ENCODE measurements around the gene PACRG. TPM values are rescaled to one million over a fixed set of nuclear protein-coding genes. Genes with fewer than 3 reads are reported as not detected.

The PACRG gene
- total RNA-seq, 2 experiments from 2014 or later: 0.78 TPM; not detected in 1

GRCh38 chr6:163120223-163120622 lies 392.4 kb downstream of the PACRG start:
- Mint-ChIP-seq H3K9me3 (ENCODE audit: insufficient read depth) (no peaks in the 10 kb centered on the region), H3K27me3 (ENCODE audit: low read depth) (no peaks in the 10 kb centered on the region), H3K4me3 (no peak overlapping the region), H3K27ac (no peak overlapping the region), H3K36me3 (ENCODE audit: low read depth) (no peaks in the 10 kb centered on the region), H3K4me1 (ENCODE audit: low read depth) (no peaks in the 10 kb centered on the region)
- DNase-seq: no peak
- CTCF ChIA-PET: no interaction called here
- POLR2A ChIA-PET: no interaction called here
- ATAC-seq: no peak

- no peaks in the 10 kb centered on the region for H3K9me3 Mint-ChIP-seq (ENCODE audit: insufficient read depth)
- ChIA-PET POLR2A (no interaction called here), CTCF (no interaction called here)
- H3K4me3 Mint-ChIP-seq: no peak overlapping the region
- no peak overlapping the region for H3K27ac Mint-ChIP-seq
- no peaks in the 10 kb centered on the region for H3K27me3 Mint-ChIP-seq (ENCODE audit: low read depth)
- H3K4me1 Mint-ChIP-seq (ENCODE audit: low read depth): no peaks in the 10 kb centered on the region
- ATAC-seq (no peak), DNase-seq (no peak)
- no peaks in the 10 kb centered on the region for H3K36me3 Mint-ChIP-seq (ENCODE audit: low read depth)
These were observed 393.5 kb downstream of the PACRG start for GRCh38 chr6:163121270-163121669.

GRCh38 chr6:163122365-163122764 lies 394.6 kb downstream of the PACRG start:
- CTCF ChIA-PET: no interaction called here
- POLR2A ChIA-PET: no interaction called here
- Mint-ChIP-seq H3K36me3 (ENCODE audit: low read depth) (no peaks in the 10 kb centered on the region), H3K27me3 (ENCODE audit: low read depth) (no peaks in the 10 kb centered on the region), H3K9me3 (ENCODE audit: insufficient read depth) (no peaks in the 10 kb centered on the region), H3K27ac (no peak overlapping the region), H3K4me3 (no peak overlapping the region), H3K4me1 (ENCODE audit: low read depth) (no peaks in the 10 kb centered on the region)
- ATAC-seq (no peak), DNase-seq (no peak)

GRCh38 chr6:163123098-163123497 lies 395.3 kb downstream of the PACRG start:
- CTCF ChIA-PET: no interaction called here

GRCh38 chr6:163126741-163127140 lies 399.0 kb downstream of the PACRG start:
- POLR2A ChIA-PET: no interaction called here
- CTCF ChIA-PET: no interaction called here
- DNase-seq (no peak), ATAC-seq (no peak)
- H3K4me3 Mint-ChIP-seq: no peak overlapping the region
- H3K4me1 Mint-ChIP-seq (ENCODE audit: low read depth): no peaks in the 10 kb centered on the region
- H3K9me3 Mint-ChIP-seq (ENCODE audit: insufficient read depth): no peaks in the 10 kb centered on the region
- no peaks in the 10 kb centered on the region for H3K27me3 Mint-ChIP-seq (ENCODE audit: low read depth)
- H3K27ac Mint-ChIP-seq: no peak overlapping the region
- H3K36me3 Mint-ChIP-seq (ENCODE audit: low read depth): no peaks in the 10 kb centered on the region

More at GRCh38 chr6:163123098-163123497, 395.3 kb downstream of the PACRG start:
- no peaks in the 10 kb centered on the region for H3K4me1 Mint-ChIP-seq (ENCODE audit: low read depth)
- no peaks in the 10 kb centered on the region for H3K27me3 Mint-ChIP-seq (ENCODE audit: low read depth)
- H3K27ac Mint-ChIP-seq: no peak overlapping the region
- H3K9me3 Mint-ChIP-seq (ENCODE audit: insufficient read depth): no peaks in the 10 kb centered on the region
- H3K4me3 Mint-ChIP-seq: no peak overlapping the region
- no peak for DNase-seq
- POLR2A ChIA-PET: no interaction called here
- no peaks in the 10 kb centered on the region for H3K36me3 Mint-ChIP-seq (ENCODE audit: low read depth)
- no peak for ATAC-seq

- Mint-ChIP-seq H3K9me3 (ENCODE audit: insufficient read depth) (no peaks in the 10 kb centered on the region), H3K4me3 (no peak overlapping the region), H3K27me3 (ENCODE audit: low read depth) (no peaks in the 10 kb centered on the region), H3K27ac (no peak overlapping the region), H3K36me3 (ENCODE audit: low read depth) (no peaks in the 10 kb centered on the region), H3K4me1 (ENCODE audit: low read depth) (no peaks in the 10 kb centered on the region)
- ChIA-PET CTCF (no interaction called here), POLR2A (interaction anchor here (0.7 kb wide), 1 partner anchor 1425 kb away, joined by 4 read pairs; no protein-coding TSS in a partner anchor)
- ATAC-seq (no peak), DNase-seq (no peak)
These were observed 399.8 kb downstream of the PACRG start for GRCh38 chr6:163127587-163127986.

GRCh38 chr6:163128324-163128723 lies 400.6 kb downstream of the PACRG start:
- ChIA-PET POLR2A (no interaction called here), CTCF (no interaction called here)
- DNase-seq (no peak), ATAC-seq (no peak)
- Mint-ChIP-seq H3K27ac (no peak overlapping the region), H3K9me3 (ENCODE audit: insufficient read depth) (no peaks in the 10 kb centered on the region), H3K4me3 (no peak overlapping the region), H3K27me3 (ENCODE audit: low read depth) (no peaks in the 10 kb centered on the region), H3K4me1 (ENCODE audit: low read depth) (no peaks in the 10 kb centered on the region), H3K36me3 (ENCODE audit: low read depth) (no peaks in the 10 kb centered on the region)

GRCh38 chr6:163132050-163132750 lies 404.4 kb downstream of the PACRG start:
- ATAC-seq: no peak
- no peak for DNase-seq
- CTCF ChIA-PET: no interaction called here
- no peaks in the 10 kb centered on the region for H3K9me3 Mint-ChIP-seq (ENCODE audit: insufficient read depth)
- H3K27ac Mint-ChIP-seq: no peak overlapping the region
- POLR2A ChIA-PET: no interaction called here
- H3K27me3 Mint-ChIP-seq (ENCODE audit: low read depth): no peaks in the 10 kb centered on the region
- no peaks in the 10 kb centered on the region for H3K36me3 Mint-ChIP-seq (ENCODE audit: low read depth)
- no peaks in the 10 kb centered on the region for H3K4me1 Mint-ChIP-seq (ENCODE audit: low read depth)
- no peak overlapping the region for H3K4me3 Mint-ChIP-seq

- ATAC-seq: no peak
- CTCF ChIA-PET: no interaction called here
- H3K4me3 Mint-ChIP-seq: no peak overlapping the region
These were observed 405.2 kb downstream of the PACRG start for GRCh38 chr6:163133017-163133416.

GRCh38 chr6:163133691-163134090 lies 405.9 kb downstream of the PACRG start:
- ChIA-PET POLR2A (no interaction called here), CTCF (no interaction called here)
- H3K27me3 Mint-ChIP-seq (ENCODE audit: low read depth): no peaks in the 10 kb centered on the region
- H3K4me3 Mint-ChIP-seq: no peak overlapping the region
- ATAC-seq: no peak
- no peak for DNase-seq
- H3K27ac Mint-ChIP-seq: no peak overlapping the region
- H3K9me3 Mint-ChIP-seq (ENCODE audit: insufficient read depth): no peaks in the 10 kb centered on the region
- no peaks in the 10 kb centered on the region for H3K4me1 Mint-ChIP-seq (ENCODE audit: low read depth)
- H3K36me3 Mint-ChIP-seq (ENCODE audit: low read depth): no peaks in the 10 kb centered on the region

More at GRCh38 chr6:163133017-163133416, 405.2 kb downstream of the PACRG start:
- Mint-ChIP-seq H3K9me3 (ENCODE audit: insufficient read depth) (no peaks in the 10 kb centered on the region), H3K27me3 (ENCODE audit: low read depth) (no peaks in the 10 kb centered on the region), H3K27ac (no peak overlapping the region), H3K4me1 (ENCODE audit: low read depth) (no peaks in the 10 kb centered on the region), H3K36me3 (ENCODE audit: low read depth) (no peaks in the 10 kb centered on the region)
- no peak for DNase-seq
- POLR2A ChIA-PET: no interaction called here

GRCh38 chr6:163136681-163137397 lies 409.1 kb downstream of the PACRG start:
- POLR2A ChIA-PET: no interaction called here
- Mint-ChIP-seq H3K27me3 (ENCODE audit: low read depth) (no peaks in the 10 kb centered on the region), H3K4me3 (no peak overlapping the region), H3K27ac (no peak overlapping the region), H3K36me3 (ENCODE audit: low read depth) (no peaks in the 10 kb centered on the region), H3K4me1 (ENCODE audit: low read depth) (no peaks in the 10 kb centered on the region), H3K9me3 (ENCODE audit: insufficient read depth) (no peaks in the 10 kb centered on the region)
- no peak for ATAC-seq
- CTCF ChIA-PET: no interaction called here
- no peak for DNase-seq

- Mint-ChIP-seq H3K4me3 (no peak overlapping the region), H3K36me3 (ENCODE audit: low read depth) (no peaks in the 10 kb centered on the region)
- CTCF ChIA-PET: no interaction called here
These were observed 409.7 kb downstream of the PACRG start for GRCh38 chr6:163137398-163137881.

More at GRCh38 chr6:163137398-163137881, 409.7 kb downstream of the PACRG start:
- ATAC-seq (no peak), DNase-seq (no peak)
- no peaks in the 10 kb centered on the region for H3K4me1 Mint-ChIP-seq (ENCODE audit: low read depth)
- no peak overlapping the region for H3K27ac Mint-ChIP-seq
- no peaks in the 10 kb centered on the region for H3K27me3 Mint-ChIP-seq (ENCODE audit: low read depth)
- H3K9me3 Mint-ChIP-seq (ENCODE audit: insufficient read depth): no peaks in the 10 kb centered on the region
- POLR2A ChIA-PET: no interaction called here

Data from activated CD8-positive, alpha-beta T cell treated with anti-CD3 and anti-CD28 coated beads, Interleukin-2, amount 10 ng/mL, durations not matched to agents 7 days and 5 days (primary cell).